Endothelial cell (in vitro differentiated cells): ENCODE results near the gene ADAMTS2. TPM values are rescaled to one million over a fixed set of nuclear protein-coding genes. Genes with fewer than 3 reads are reported as not detected.

Experiments used
- DNase-seq: peaks from one replicate; pipeline ENCODE4 v3.0.0; 2021; ENCODE audit warnings: low spot score
- H3K27ac Mint-ChIP-seq: one replicate; pipeline ENCODE4 v1.8.0; 2021; ENCODE audit warnings: mixed read lengths, inconsistent platforms; ENCODE audit not compliant: unreplicated experiment
- H3K27me3 Mint-ChIP-seq: one replicate; pipeline ENCODE4 v1.8.0; 2021; ENCODE audit warnings: mild to moderate bottlenecking, moderate library complexity, mixed read lengths, inconsistent platforms; ENCODE audit not compliant: unreplicated experiment
- H3K36me3 Mint-ChIP-seq: one replicate; pipeline ENCODE4 v1.8.0; 2021; ENCODE audit warnings: mild to moderate bottlenecking, low read depth, mixed read lengths, inconsistent platforms; ENCODE audit not compliant: unreplicated experiment
- H3K4me1 Mint-ChIP-seq: one replicate; pipeline ENCODE4 v1.8.0; 2021; ENCODE audit warnings: mild to moderate bottlenecking, mixed read lengths, inconsistent platforms; ENCODE audit not compliant: unreplicated experiment
- H3K4me3 Mint-ChIP-seq: one replicate; pipeline ENCODE4 v1.8.0; 2021; ENCODE audit warnings: mild to moderate bottlenecking, mixed read lengths, inconsistent platforms; ENCODE audit not compliant: unreplicated experiment
- H3K9me3 Mint-ChIP-seq: one replicate; pipeline ENCODE4 v1.8.0; 2021; ENCODE audit warnings: mixed read lengths, inconsistent platforms; ENCODE audit not compliant: unreplicated experiment
- total RNA-seq: library from RNA; stranded (reverse); fragmentation: NEBNext Ultra II Directional; extraction: Animal tissue kit (Norgen Biotek cat#: 25700); gene quantifications from one replicate; pipeline ENCODE4 v1.2.1, GENCODE V29; 2021; ENCODE audit not compliant: unreplicated experiment
- TF ChIP-seq, protein P1 (sequence below): fragments of 200-600 bp; sonication (generic); IDR thresholded peaks from one replicate; pipeline ENCODE4 v1.5.0; 2021; ENCODE audit warnings: antibody characterized with exemption; ENCODE audit not compliant: unreplicated experiment

The ADAMTS2 gene
- total RNA-seq, 1 donor from 2014 or later, result 1.5 TPM

DNA sequence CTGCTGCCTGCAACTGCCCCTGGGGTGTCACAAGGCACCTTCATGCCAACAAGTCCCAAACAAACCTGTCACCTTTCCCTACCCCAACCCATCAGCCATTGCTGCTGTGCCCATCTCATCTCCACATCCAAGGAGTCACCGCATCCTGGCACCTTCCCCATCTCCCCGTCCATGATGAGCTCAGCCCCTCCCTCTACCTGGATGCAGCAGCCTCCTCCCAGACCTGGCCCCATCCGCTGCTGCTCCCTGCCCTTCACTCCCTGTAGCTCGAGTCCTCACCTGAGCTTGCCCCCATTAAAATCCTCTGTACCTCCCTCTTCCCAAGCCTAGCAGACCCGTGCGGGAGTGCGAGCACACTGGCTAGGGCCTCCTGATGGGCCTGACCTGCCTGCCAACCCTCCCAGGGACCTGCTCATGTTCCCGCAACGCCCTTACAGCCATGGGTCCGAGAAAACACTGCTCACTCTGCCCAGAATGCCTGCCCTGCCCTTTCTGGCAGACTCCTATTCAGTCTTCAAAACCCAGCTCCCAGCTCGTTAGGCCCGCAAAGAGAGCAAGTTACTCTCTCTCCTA, 110.6 kb downstream of the ADAMTS2 start:
- Mint-ChIP-seq H3K4me1 (peaks cover 23% of the 10 kb centered on the region), H3K27me3 (peaks cover 3% of the 10 kb centered on the region), H3K36me3 (peaks cover 11% of the 10 kb centered on the region), H3K4me3 (no peak overlapping the region), H3K9me3 (no peaks in the 10 kb centered on the region), H3K27ac (no peak overlapping the region)
- no peak for DNase-seq
- TF ChIP-seq, protein P1, sequence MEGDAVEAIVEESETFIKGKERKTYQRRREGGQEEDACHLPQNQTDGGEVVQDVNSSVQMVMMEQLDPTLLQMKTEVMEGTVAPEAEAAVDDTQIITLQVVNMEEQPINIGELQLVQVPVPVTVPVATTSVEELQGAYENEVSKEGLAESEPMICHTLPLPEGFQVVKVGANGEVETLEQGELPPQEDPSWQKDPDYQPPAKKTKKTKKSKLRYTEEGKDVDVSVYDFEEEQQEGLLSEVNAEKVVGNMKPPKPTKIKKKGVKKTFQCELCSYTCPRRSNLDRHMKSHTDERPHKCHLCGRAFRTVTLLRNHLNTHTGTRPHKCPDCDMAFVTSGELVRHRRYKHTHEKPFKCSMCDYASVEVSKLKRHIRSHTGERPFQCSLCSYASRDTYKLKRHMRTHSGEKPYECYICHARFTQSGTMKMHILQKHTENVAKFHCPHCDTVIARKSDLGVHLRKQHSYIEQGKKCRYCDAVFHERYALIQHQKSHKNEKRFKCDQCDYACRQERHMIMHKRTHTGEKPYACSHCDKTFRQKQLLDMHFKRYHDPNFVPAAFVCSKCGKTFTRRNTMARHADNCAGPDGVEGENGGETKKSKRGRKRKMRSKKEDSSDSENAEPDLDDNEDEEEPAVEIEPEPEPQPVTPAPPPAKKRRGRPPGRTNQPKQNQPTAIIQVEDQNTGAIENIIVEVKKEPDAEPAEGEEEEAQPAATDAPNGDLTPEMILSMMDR, result no peak

- no peaks in the 10 kb centered on the region for H3K9me3 Mint-ChIP-seq
- TF ChIP-seq, protein P1, result no peak
These were observed 111.2 kb downstream of the ADAMTS2 start for GRCh38 chr5:179233909-179234562.

GRCh38 chr5:179232091-179232735, 113.0 kb downstream of the ADAMTS2 start:
- Mint-ChIP-seq H3K36me3 (peaks cover 4% of the 10 kb centered on the region), H3K4me3 (no peak overlapping the region), H3K27me3 (peaks cover 6% of the 10 kb centered on the region), H3K27ac (no peak overlapping the region), H3K4me1 (peaks cover 14% of the 10 kb centered on the region), H3K9me3 (no peaks in the 10 kb centered on the region)
- no peak for DNase-seq
- TF ChIP-seq, protein P1, result no peak

More at GRCh38 chr5:179233909-179234562, 111.2 kb downstream of the ADAMTS2 start:
- Mint-ChIP-seq H3K4me3 (no peak overlapping the region), H3K27ac (no peak overlapping the region), H3K36me3 (peaks cover 5% of the 10 kb centered on the region), H3K27me3 (peaks cover 3% of the 10 kb centered on the region), H3K4me1 (peaks cover 18% of the 10 kb centered on the region)
- DNase-seq, result no peak

DNA sequence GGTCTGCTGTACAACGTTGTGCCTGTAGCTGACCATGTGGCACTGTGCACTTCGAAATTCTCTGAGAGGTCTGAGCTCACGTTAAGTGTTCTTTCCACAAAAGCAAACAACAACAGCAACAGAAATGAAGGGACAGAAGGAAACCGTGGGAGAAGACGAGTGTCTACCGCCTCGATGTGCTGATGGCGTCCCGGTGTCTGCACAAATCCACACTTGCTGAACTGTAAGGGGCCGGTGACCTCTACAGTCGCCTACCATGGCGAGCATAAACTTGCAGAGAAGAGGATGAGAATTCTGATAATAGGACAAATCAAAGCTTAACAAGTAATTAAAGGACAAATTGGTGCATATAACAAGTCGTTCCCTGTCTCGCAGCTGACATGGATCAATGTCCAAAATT, 114.0 kb downstream of the ADAMTS2 start:
- TF ChIP-seq, protein P1, result no peak
- Mint-ChIP-seq H3K27me3 (peaks cover 6% of the 10 kb centered on the region), H3K4me1 (peaks cover 14% of the 10 kb centered on the region), H3K36me3 (peaks cover 4% of the 10 kb centered on the region), H3K27ac (no peak overlapping the region), H3K9me3 (no peaks in the 10 kb centered on the region), H3K4me3 (no peak overlapping the region)
- no peak for DNase-seq

GRCh38 chr5:179230061-179230461, 115.2 kb downstream of the ADAMTS2 start:
- Mint-ChIP-seq H3K4me1 (peaks cover 13% of the 10 kb centered on the region), H3K9me3 (no peaks in the 10 kb centered on the region), H3K4me3 (no peak overlapping the region), H3K36me3 (peaks cover 4% of the 10 kb centered on the region), H3K27ac (no peak overlapping the region), H3K27me3 (peaks cover 7% of the 10 kb centered on the region)
- TF ChIP-seq, protein P1, result no peak
- no peak for DNase-seq
